ENCODE measurements around the gene RAET1G.
"Not testable (repeated sequence)": the region's sequence is repeated elsewhere in the genome, so short reads cannot be mapped to it uniquely, and the experiment has no call there.

Gene RAET1G

GRCh38 chr6:149910721-149911151 is 12.2 kb downstream of the RAET1G start:
- DNase-seq, result no peak

GRCh38 chr6:149909701-149910470 is 13.0 kb downstream of the RAET1G start:
- DNase-seq, result no peak

- DNase-seq, result not testable (repeated sequence)
Measured at GRCh38 chr6:149908480-149908879, 14.4 kb downstream of the RAET1G start.

GRCh38 chr6:149907317-149907716 is 15.6 kb downstream of the RAET1G start:
- no peak for DNase-seq

- no peak for DNase-seq
Measured at GRCh38 chr6:149906405-149906804, 16.5 kb downstream of the RAET1G start.

GRCh38 chr6:149905911-149906371 is 17.0 kb downstream of the RAET1G start:
- no peak for DNase-seq

- no peak for DNase-seq
Measured at GRCh38 chr6:149905371-149905910, 17.5 kb downstream of the RAET1G start.

- no peak for DNase-seq
Measured at GRCh38 chr6:149904661-149905370, 18.1 kb downstream of the RAET1G start.

GRCh38 chr6:149903938-149904611 is 18.8 kb downstream of the RAET1G start:
- DNase-seq, result no peak

GRCh38 chr6:149901444-149902140 is 21.3 kb downstream of the RAET1G start:
- no peak for DNase-seq

- no peak for DNase-seq
Measured at GRCh38 chr6:149900620-149901443, 22.1 kb downstream of the RAET1G start.

- DNase-seq, result no peak
Measured at GRCh38 chr6:149899926-149900619, 22.8 kb downstream of the RAET1G start.

GRCh38 chr6:149899486-149899885 is 23.4 kb downstream of the RAET1G start:
- DNase-seq, result no peak

- DNase-seq, result no peak
Measured at GRCh38 chr6:149898966-149899365, 24.0 kb downstream of the RAET1G start.

- no peak for DNase-seq
Measured at GRCh38 chr6:149897855-149898744, 24.8 kb downstream of the RAET1G start, which contains the start of gene RAET1E. TSS of gene RAET1E (minus strand) at chr6:149898113. CDS start at chr6:149890901, 7,212 bp downstream.

- DNase-seq, result no peak
Measured at GRCh38 chr6:149897015-149897697, 25.8 kb downstream of the RAET1G start.

- DNase-seq, result no peak
Measured at GRCh38 chr6:149896491-149896890, 26.4 kb downstream of the RAET1G start.

GRCh38 chr6:149895833-149896271 is 27.1 kb downstream of the RAET1G start:
- no peak for DNase-seq

GRCh38 chr6:149895048-149895590 is 27.8 kb downstream of the RAET1G start:
- DNase-seq, result no peak

Measured in stimulated activated CD4-positive, alpha-beta T cell treated with anti-CD3 and anti-CD28 coated beads, Interleukin-12 subunit alpha, Interleukin-12 subunit beta, amount 100 ng/mL, for 4 hours (primary cell).